ENCODE measurements around the gene NUDT8. TPM values are rescaled to one million over a fixed set of nuclear protein-coding genes. Genes with fewer than 3 reads are reported as not detected.

Gene NUDT8
- total and polyA plus RNA-seq, 10 of the 15 experiments (the other 5 are each of a cell fraction or from before 2014, with no cell fraction given) = 0.32 to 18.2 (median 9.8) TPM

DNA sequence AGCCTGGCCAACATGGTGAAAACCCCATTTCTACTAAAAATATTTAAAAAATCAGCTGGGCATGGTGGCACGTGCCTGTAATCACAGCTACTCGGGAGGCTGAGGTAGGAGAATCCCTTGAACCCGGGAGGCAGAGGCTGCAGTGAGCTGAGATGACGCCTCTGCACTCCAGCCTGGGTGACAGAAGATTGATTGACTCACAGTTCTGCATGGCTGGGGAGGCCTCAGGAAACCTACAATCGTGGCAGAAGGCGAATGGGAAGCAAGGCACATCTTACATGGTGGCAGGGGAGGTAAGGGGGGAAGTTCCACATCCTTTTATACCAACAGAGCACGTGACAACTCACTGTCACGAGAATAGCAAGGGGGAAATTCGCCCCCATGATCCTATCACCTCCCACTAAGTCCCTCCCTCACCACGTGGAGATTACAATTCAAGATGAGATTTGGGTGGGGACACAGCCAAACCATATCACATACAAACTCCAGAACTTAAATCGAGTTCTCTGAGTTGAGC lies 40.8 kb downstream of the NUDT8 start (continued):
- TF ChIP-seq, protein P1, sequence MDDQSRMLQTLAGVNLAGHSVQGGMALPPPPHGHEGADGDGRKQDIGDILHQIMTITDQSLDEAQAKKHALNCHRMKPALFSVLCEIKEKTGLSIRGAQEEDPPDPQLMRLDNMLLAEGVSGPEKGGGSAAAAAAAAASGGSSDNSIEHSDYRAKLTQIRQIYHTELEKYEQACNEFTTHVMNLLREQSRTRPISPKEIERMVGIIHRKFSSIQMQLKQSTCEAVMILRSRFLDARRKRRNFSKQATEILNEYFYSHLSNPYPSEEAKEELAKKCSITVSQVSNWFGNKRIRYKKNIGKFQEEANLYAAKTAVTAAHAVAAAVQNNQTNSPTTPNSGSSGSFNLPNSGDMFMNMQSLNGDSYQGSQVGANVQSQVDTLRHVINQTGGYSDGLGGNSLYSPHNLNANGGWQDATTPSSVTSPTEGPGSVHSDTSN (IDR thresholded peaks at IDR 0.05; ENCODE audit: insufficient replicate concordance, low read depth, low read length) = peak; percentile 19
- peak; percentile 23; the same call in 1 of the 2 replicates for TF ChIP-seq RUNX3 (IDR thresholded peaks at IDR 0.05; ENCODE audit: low read length)

DNA sequence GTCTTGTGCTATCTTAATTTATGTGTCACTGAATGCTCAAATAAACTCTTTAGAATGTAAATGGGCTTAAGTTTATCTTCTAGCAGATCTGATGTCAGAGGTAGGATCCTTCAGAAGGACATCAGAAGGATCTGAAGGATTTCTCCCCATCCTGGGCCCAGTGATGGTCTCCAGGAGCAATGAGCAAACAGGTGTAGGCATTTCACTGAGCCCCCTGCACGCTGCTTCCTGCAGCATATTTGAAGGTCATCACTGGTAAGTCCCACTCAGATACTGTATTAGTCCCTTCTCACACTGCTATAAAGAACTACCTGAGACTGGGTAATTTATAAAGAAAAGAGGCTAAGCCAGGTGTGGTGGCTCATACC lies 41.6 kb downstream of the NUDT8 start:
- H3K27ac ChIP-seq (ENCODE audit: control insufficient read depth, insufficient read depth) = peak overlapping the region; percentile 64
- no peak for TF ChIP-seq GABPA (IDR thresholded peaks at IDR 0.05; ENCODE audit: low read depth)
- 0 out of 2 replicates have a peak, but pooled peaks have one; percentile 7 for TF ChIP-seq NR2F1 (conservative IDR thresholded peaks at IDR 0.05)
- TF ChIP-seq DPF2 (IDR thresholded peaks at IDR 0.05) = 0 out of 2 replicates have a peak, but pooled peaks have one; percentile 77
- TF ChIP-seq, protein P2, sequence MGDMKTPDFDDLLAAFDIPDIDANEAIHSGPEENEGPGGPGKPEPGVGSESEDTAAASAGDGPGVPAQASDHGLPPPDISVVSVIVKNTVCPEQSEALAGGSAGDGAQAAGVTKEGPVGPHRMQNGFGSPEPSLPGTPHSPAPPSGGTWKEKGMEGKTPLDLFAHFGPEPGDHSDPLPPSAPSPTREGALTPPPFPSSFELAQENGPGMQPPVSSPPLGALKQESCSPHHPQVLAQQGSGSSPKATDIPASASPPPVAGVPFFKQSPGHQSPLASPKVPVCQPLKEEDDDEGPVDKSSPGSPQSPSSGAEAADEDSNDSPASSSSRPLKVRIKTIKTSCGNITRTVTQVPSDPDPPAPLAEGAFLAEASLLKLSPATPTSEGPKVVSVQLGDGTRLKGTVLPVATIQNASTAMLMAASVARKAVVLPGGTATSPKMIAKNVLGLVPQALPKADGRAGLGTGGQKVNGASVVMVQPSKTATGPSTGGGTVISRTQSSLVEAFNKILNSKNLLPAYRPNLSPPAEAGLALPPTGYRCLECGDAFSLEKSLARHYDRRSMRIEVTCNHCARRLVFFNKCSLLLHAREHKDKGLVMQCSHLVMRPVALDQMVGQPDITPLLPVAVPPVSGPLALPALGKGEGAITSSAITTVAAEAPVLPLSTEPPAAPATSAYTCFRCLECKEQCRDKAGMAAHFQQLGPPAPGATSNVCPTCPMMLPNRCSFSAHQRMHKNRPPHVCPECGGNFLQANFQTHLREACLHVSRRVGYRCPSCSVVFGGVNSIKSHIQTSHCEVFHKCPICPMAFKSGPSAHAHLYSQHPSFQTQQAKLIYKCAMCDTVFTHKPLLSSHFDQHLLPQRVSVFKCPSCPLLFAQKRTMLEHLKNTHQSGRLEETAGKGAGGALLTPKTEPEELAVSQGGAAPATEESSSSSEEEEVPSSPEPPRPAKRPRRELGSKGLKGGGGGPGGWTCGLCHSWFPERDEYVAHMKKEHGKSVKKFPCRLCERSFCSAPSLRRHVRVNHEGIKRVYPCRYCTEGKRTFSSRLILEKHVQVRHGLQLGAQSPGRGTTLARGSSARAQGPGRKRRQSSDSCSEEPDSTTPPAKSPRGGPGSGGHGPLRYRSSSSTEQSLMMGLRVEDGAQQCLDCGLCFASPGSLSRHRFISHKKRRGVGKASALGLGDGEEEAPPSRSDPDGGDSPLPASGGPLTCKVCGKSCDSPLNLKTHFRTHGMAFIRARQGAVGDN (IDR thresholded peaks at IDR 0.05) = peak; percentile 7; the same call in 1 of the 2 replicates
- TF ChIP-seq CREM (IDR thresholded peaks at IDR 0.05; ENCODE audit: low read depth) = peak; percentile 7; the same call in 1 of the 2 replicates
- TF ChIP-seq, protein P3, sequence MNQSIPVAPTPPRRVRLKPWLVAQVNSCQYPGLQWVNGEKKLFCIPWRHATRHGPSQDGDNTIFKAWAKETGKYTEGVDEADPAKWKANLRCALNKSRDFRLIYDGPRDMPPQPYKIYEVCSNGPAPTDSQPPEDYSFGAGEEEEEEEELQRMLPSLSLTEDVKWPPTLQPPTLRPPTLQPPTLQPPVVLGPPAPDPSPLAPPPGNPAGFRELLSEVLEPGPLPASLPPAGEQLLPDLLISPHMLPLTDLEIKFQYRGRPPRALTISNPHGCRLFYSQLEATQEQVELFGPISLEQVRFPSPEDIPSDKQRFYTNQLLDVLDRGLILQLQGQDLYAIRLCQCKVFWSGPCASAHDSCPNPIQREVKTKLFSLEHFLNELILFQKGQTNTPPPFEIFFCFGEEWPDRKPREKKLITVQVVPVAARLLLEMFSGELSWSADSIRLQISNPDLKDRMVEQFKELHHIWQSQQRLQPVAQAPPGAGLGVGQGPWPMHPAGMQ (IDR thresholded peaks at IDR 0.05; ENCODE audit: borderline replicate concordance) = no peak
- TF ChIP-seq, protein P4, sequence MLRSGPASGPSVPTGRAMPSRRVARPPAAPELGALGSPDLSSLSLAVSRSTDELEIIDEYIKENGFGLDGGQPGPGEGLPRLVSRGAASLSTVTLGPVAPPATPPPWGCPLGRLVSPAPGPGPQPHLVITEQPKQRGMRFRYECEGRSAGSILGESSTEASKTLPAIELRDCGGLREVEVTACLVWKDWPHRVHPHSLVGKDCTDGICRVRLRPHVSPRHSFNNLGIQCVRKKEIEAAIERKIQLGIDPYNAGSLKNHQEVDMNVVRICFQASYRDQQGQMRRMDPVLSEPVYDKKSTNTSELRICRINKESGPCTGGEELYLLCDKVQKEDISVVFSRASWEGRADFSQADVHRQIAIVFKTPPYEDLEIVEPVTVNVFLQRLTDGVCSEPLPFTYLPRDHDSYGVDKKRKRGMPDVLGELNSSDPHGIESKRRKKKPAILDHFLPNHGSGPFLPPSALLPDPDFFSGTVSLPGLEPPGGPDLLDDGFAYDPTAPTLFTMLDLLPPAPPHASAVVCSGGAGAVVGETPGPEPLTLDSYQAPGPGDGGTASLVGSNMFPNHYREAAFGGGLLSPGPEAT (IDR thresholded peaks at IDR 0.05; ENCODE audit: low read depth) = peak; percentile 89
- no peak for TF ChIP-seq RB1 (IDR thresholded peaks at IDR 0.05; ENCODE audit: borderline replicate concordance)
- TF ChIP-seq ZNF207 (IDR thresholded peaks at IDR 0.05; ENCODE audit: borderline replicate concordance) = 0 out of 2 replicates have a peak, but pooled peaks have one; percentile 51
- peak; percentile 18; the same call in 1 of the 2 replicates for TF ChIP-seq CBFB (IDR thresholded peaks at IDR 0.05; ENCODE audit: low read depth)
- peak; percentile 7; the same call in 1 of the 2 replicates for TF ChIP-seq IKZF1 (conservative IDR thresholded peaks at IDR 0.05)

More for the DNA sequence above, 41.6 kb downstream of the NUDT8 start:
- Histone ChIP-seq H3K27me3 (replicated peaks in 1 of 2; ENCODE audit: control insufficient read depth in 2 of 2, insufficient read depth in 2 of 2, low read length in 1 of 2) (no peaks in the 10 kb centered on the region), H3K4me2 (ENCODE audit: control insufficient read depth, insufficient read depth) (peak overlapping the region; percentile 57), H3K4me3 (0 out of 2 replicates have a peak overlapping the region, but pooled peaks have one; percentile 43), H3K9ac (ENCODE audit: control insufficient read depth, insufficient read depth, low read length) (no peak overlapping the region), H2AFZ (ENCODE audit: control insufficient read depth, low read depth, low read length) (no peak overlapping the region), H3K36me3 (ENCODE audit: control insufficient read depth in 2 of 2, insufficient read depth in 2 of 2, low read length in 1 of 2) (peaks cover 4 to 8% of the 10 kb centered on the region in 2 experiments; a peak in 3 of 4 replicates), H4K20me1 (ENCODE audit: control insufficient read depth, insufficient read depth) (no peaks in the 10 kb centered on the region), H3K9me3 (replicated peaks; ENCODE audit: control insufficient read depth, insufficient read depth, low read length) (peaks cover 7% of the 10 kb centered on the region; the same call in 2 of the 3 replicates), H3K79me2 (ENCODE audit: control insufficient read depth, insufficient read depth, low read length) (peaks cover 37% of the 10 kb centered on the region), H3K4me1 (ENCODE audit: control insufficient read depth, insufficient read depth, low read length) (peaks cover 45% of the 10 kb centered on the region)
- FAIRE-seq (no peak), DNase-seq (ENCODE audit: low read depth, low spot score) (no peak), ATAC-seq (peak; percentile 47)
- POLR2A ChIA-PET = interaction anchor here (1.1 to 1.5 kb wide), 4 partner anchors 12 to 184 kb away, joined by 3 to 6 read pairs (median 5); partner anchors contain the start of genes NUDT8 and TBC1D10C
- CTCF ChIA-PET = interaction anchor here (1.1 to 1.8 kb wide), 4 partner anchors 11 to 186 kb away, joined by 4 to 7 read pairs (median 5); partner anchors contain the start of genes NUDT8 and PPP1CA
- no TSS peak for BruUV-seq (replicated peaks)
- WGBS (ENCODE audit: insufficient coverage, insufficient replicate concordance, low lambda C conversion rate, missing lambda C conversion rate) = 4% methylated on average over 1 of the region's 1 CpG
- RAD21 ChIA-PET (ENCODE audit: unreplicated experiment) = interaction anchor here (1.0 to 2.9 kb wide), 4 partner anchors 21 to 235 kb away, joined by 3 to 9 read pairs (median 4); partner anchors contain the start of gene NUDT8
- SMC1A ChIA-PET (ENCODE audit: uncharacterized antibody, unreplicated experiment) = interaction anchor here (0.6 to 3.3 kb wide), 6 partner anchors 11 to 111 kb away, joined by 3 to 9 read pairs (median 4); no protein-coding TSS in a partner anchor
- intact Hi-C loops (cut with micrococcal nuclease; ENCODE audit: unreplicated experiment) (loop anchor here (2.0 kb wide), 1 partner anchor 19 kb away; the partner anchor contains the start of gene NDUFV1), in situ Hi-C loops (cut with MboI) (no loop called here)
